CD4-positive, alpha-beta T cell treated with Interleukin-6 at 100 ng/mL for 8 hours (primary cell): ENCODE measurements around the gene MAML1.
A peak's percentile ranks its signal among the peaks of the same experiment; 100 is the strongest.
"Not testable (repeated sequence)": the region's sequence is repeated elsewhere in the genome, so short reads cannot be mapped to it uniquely, and the experiment has no call there.

Experiments used
- DNase-seq: peaks from one replicate; pipeline ENCODE4 v3.0.0-alpha.2; 2020; ENCODE audit warnings: mixed read lengths, low spot score

The MAML1 gene

GRCh38 chr5:179732412-179732917, at the start of gene MAML1:
Gene MAML1, plus strand, starts transcription at chr5:179732822. Its CDS starts 291 bp downstream, at chr5:179733113.
- DNase-seq, result peak; percentile 99

GRCh38 chr5:179689212-179689611, 43.4 kb upstream of the MAML1 start:
- not testable (repeated sequence) for DNase-seq

GRCh38 chr5:179694561-179694960, 38.1 kb upstream of the MAML1 start:
- no peak for DNase-seq

GRCh38 chr5:179696603-179697002, 36.0 kb upstream of the MAML1 start:
- no peak for DNase-seq

GRCh38 chr5:179697108-179697507, 35.5 kb upstream of the MAML1 start:
- no peak for DNase-seq

GRCh38 chr5:179697543-179697942, 35.1 kb upstream of the MAML1 start:
- DNase-seq, result not testable (repeated sequence)

- DNase-seq, result peak; percentile 99
Observed at GRCh38 chr5:179697993-179698934, 34.4 kb upstream of the MAML1 start.

- DNase-seq, result no peak
Observed at GRCh38 chr5:179698935-179699615, 33.5 kb upstream of the MAML1 start, which contains the start of gene CANX. Gene CANX, plus strand, starts transcription at chr5:179698967. Its CDS starts 6,715 bp downstream, at chr5:179705682.

- no peak for DNase-seq
Observed at GRCh38 chr5:179699616-179700237, 32.9 kb upstream of the MAML1 start.

- no peak for DNase-seq
Observed at GRCh38 chr5:179700401-179700918, 32.2 kb upstream of the MAML1 start.

- no peak for DNase-seq
Observed at GRCh38 chr5:179716286-179716685, 16.3 kb upstream of the MAML1 start.

- DNase-seq, result no peak
Observed at GRCh38 chr5:179720222-179720621, 12.4 kb upstream of the MAML1 start.

- DNase-seq, result no peak
Observed at GRCh38 chr5:179724163-179724562, 8.5 kb upstream of the MAML1 start.

GRCh38 chr5:179727106-179727505, 5.5 kb upstream of the MAML1 start:
- no peak for DNase-seq

GRCh38 chr5:179729303-179729702, 3.3 kb upstream of the MAML1 start:
- DNase-seq, result no peak

- no peak for DNase-seq
Observed at GRCh38 chr5:179729727-179730126, 2.9 kb upstream of the MAML1 start.

- DNase-seq, result no peak
Observed at GRCh38 chr5:179730356-179730755, 2.3 kb upstream of the MAML1 start.

GRCh38 chr5:179730852-179731251, 1.8 kb upstream of the MAML1 start:
- no peak for DNase-seq

- no peak for DNase-seq
Observed at GRCh38 chr5:179731791-179732411, 721 bp upstream of the MAML1 start.

GRCh38 chr5:179732918-179733771, 523 bp downstream of the MAML1 start:
- peak; percentile 24 for DNase-seq

GRCh38 chr5:179733772-179734126, 1.1 kb downstream of the MAML1 start:
- no peak for DNase-seq
